Measurements from ENCODE around the gene ATG7.

DNA sequence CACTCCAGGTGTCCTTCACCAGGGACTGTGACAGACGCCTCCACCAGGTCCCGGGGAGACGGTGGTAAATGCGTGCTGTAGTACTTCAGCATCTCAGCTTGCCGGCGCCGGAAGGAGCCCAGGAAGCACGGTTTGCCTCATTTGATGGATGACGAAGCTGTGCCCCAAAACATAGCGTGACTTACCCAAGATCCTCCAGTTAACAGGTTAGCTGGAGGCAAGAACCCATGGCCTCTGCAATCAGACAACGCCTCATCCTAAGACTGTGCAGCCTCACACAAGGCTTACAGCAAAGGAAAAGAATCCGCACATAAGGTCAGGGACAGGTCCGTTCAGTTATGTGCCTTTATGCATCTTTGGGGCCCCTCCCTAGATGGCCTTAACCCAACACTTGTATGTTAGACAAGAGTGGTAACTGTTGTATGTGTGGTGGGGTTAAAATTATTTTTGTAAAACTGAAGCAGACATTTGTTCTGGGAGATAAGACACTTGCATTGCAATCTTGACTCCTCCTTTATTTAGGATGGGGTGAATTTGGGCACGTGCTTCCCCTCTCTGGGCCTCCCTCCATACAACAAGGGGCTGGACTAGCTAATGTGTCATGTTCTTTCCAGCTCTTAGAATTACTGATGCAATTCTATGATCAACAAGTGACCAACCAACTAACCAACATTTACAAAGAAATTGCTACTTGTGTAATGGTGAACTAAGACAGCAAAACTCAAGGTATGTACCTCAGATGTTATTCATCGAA, 332.1 kb downstream of the ATG7 start:
- TF ChIP-seq, protein P1, sequence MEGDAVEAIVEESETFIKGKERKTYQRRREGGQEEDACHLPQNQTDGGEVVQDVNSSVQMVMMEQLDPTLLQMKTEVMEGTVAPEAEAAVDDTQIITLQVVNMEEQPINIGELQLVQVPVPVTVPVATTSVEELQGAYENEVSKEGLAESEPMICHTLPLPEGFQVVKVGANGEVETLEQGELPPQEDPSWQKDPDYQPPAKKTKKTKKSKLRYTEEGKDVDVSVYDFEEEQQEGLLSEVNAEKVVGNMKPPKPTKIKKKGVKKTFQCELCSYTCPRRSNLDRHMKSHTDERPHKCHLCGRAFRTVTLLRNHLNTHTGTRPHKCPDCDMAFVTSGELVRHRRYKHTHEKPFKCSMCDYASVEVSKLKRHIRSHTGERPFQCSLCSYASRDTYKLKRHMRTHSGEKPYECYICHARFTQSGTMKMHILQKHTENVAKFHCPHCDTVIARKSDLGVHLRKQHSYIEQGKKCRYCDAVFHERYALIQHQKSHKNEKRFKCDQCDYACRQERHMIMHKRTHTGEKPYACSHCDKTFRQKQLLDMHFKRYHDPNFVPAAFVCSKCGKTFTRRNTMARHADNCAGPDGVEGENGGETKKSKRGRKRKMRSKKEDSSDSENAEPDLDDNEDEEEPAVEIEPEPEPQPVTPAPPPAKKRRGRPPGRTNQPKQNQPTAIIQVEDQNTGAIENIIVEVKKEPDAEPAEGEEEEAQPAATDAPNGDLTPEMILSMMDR (IDR thresholded peaks at IDR 0.05): no peak
- no peak for TF ChIP-seq POLR2A (IDR thresholded peaks at IDR 0.05)

All from thyroid gland (tissue), 4 donors.